ENCODE measurements around the gene LRRC28. TPM values are rescaled to one million over a fixed set of nuclear protein-coding genes. Genes with fewer than 3 reads are reported as not detected.

Gene LRRC28
- 17.5 and 21.1 TPM in 2 replicates for total RNA-seq (2012; rRNA removed)
- 10.3 and 12.7 TPM in 2 replicates for polyA plus RNA-seq (2012; rRNA removed)
- polyA plus RNA-seq (2012; cell fraction: cytosol; rRNA removed): 5.9 and 6.3 TPM in 2 replicates
- polyA plus RNA-seq (2012; cell fraction: nucleus; rRNA removed; ENCODE audit: low replicate concordance): 1.9 and 12.6 TPM in 2 replicates
- Bru-seq, nascent RNA: percentile 54 among the genes with signal in this experiment
- percentile 50 among the genes with signal in this experiment for BruChase-seq, experiment 1, labeled RNA remaining after a 6-hour chase
- BruChase-seq, experiment 2, labeled RNA remaining after a 2-hour chase: percentile 57 among the genes with signal in this experiment
- long read RNA-seq, full-length matches to known transcripts: 10 of 17 reads
- long read RNA-seq, partial matches to known transcripts: 3 of 17 reads
- long read RNA-seq, other reads (novel, unspliced or antisense): 4 of 17 reads

DNA sequence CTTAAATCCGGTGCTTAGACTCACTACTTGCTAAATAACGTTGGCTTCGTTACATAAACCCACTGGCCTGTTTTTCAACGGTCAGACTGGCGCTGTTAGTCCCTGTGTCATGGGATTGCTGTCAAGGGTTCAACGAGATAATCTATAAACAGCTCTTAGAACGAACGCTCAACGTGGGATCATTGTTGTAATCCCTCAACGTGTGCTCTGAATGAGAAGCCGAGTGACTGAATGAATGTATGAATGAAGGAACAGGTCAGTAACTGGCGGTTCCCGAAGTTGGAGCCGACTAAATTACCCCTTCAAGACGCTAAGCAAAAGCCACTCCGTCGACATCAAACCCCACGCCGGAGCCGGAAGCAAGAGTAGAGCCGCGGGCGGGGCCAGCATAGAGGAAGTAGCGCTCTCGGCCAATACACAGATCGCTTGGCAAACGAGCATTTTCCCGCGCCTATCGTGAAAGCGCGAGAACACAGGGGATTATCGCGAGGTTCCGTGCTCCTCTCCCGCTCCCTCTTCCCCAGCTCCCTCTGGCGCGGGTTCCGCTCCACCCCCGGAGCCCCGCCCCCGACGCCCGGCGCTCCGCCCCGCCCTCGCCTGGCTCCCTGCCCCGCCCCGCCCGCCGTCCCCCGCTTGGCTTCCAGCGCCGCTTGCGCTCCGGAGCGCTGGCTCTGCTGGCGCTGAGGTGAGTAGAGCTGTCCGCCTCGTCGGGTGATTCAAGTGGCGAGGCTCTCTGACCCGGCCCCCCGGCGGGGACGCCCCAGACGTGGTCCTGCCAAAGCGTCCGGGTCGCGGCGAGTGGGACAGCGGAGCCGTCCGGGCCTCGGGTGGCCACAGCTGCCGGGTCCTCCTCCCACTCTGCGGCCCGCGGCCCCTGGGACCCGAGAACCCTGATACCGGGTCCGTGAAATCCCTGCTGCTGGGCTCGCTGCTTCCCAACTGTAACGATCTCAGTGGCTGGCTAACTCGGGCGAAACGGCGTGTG lies at the start of gene LRRC28:
TSS of gene LRRC28 (plus strand) at position 625 of the 985 bp plus-strand sequence. CDS start 4,477 bp downstream, outside the sequence.
- TF ChIP-seq POLR2A (IDR thresholded peaks at IDR 0.05; ENCODE audit: low read depth, low read length): peak; percentile 94
- TF ChIP-seq SMC3 (IDR thresholded peaks at IDR 0.05; ENCODE audit: low read depth, low read length): no peak
- peak; percentile 31; the same call in 1 of the 2 replicates for TF ChIP-seq MXI1 (IDR thresholded peaks at IDR 0.05; ENCODE audit: borderline replicate concordance, low read depth, low read length)
- TF ChIP-seq, protein P1, sequence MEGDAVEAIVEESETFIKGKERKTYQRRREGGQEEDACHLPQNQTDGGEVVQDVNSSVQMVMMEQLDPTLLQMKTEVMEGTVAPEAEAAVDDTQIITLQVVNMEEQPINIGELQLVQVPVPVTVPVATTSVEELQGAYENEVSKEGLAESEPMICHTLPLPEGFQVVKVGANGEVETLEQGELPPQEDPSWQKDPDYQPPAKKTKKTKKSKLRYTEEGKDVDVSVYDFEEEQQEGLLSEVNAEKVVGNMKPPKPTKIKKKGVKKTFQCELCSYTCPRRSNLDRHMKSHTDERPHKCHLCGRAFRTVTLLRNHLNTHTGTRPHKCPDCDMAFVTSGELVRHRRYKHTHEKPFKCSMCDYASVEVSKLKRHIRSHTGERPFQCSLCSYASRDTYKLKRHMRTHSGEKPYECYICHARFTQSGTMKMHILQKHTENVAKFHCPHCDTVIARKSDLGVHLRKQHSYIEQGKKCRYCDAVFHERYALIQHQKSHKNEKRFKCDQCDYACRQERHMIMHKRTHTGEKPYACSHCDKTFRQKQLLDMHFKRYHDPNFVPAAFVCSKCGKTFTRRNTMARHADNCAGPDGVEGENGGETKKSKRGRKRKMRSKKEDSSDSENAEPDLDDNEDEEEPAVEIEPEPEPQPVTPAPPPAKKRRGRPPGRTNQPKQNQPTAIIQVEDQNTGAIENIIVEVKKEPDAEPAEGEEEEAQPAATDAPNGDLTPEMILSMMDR (conservative IDR thresholded peaks at IDR 0.05; ENCODE audit: low read depth, low read length): no peak
- TF ChIP-seq MAZ (IDR thresholded peaks at IDR 0.05; ENCODE audit: borderline replicate concordance, low read depth, low read length): peak; percentile 81
- peak within 1 kb of the TSS; percentile 79 for H3K27ac ChIP-seq (ENCODE audit: insufficient read depth, low read length)
- in situ Hi-C loops (cut with MboI; ENCODE audit: low sequenced_read_pairs): loop anchor here (25.0 kb wide), 2 partner anchors 861 to 1336 kb away; no protein-coding TSS in a partner anchor
- peak within 1 kb of the TSS; percentile 92 for H3K23ac ChIP-seq (ENCODE audit: low read depth, low read length)
- intact Hi-C loops (cut with micrococcal nuclease): no loop called here
- H2AK9ac ChIP-seq (replicated peaks; ENCODE audit: low read depth, low read length, poor library complexity): peak within 1 kb of the TSS; percentile 91
- peak within 1 kb of the TSS; percentile 95 for H3K56ac ChIP-seq (ENCODE audit: extremely low read depth, insufficient read depth, low read length)
- peak within 1 kb of the TSS; percentile 81 for H2BK5ac ChIP-seq (ENCODE audit: low read depth, low read length, poor library complexity, severe bottlenecking)
- H4K5ac ChIP-seq (ENCODE audit: low read depth, low read length): peak within 1 kb of the TSS; percentile 99
- POLR2A ChIA-PET (ENCODE audit: unreplicated experiment): interaction anchor here (0.6 kb wide), 1 partner anchor 51 kb away, joined by 3 read pairs; no protein-coding TSS in a partner anchor
- peak within 1 kb of the TSS; percentile 69 for H3K18ac ChIP-seq (ENCODE audit: low read depth, low read length)
- H2AFZ ChIP-seq (replicated peaks; ENCODE audit: low read length, poor library complexity): peak within 1 kb of the TSS; percentile 91
- DNase-seq (peak; percentile 99), ATAC-seq (ENCODE audit: low read depth) (peak; percentile 95)
- H3K14ac ChIP-seq (replicated peaks; ENCODE audit: low read depth, low read length): peak within 1 kb of the TSS; percentile 97
- H3K4me1 ChIP-seq (ENCODE audit: control insufficient read depth, insufficient read depth, low read length): peaks cover 5% of the 10 kb centered on the region
- peaks cover 3 to 35% of the 10 kb centered on the region in 2 experiments; a peak in 2 of 4 replicates for H3K79me1 ChIP-seq (ENCODE audit: low read depth in 1 of 2, low read length in 2 of 2)
- H4K20me1 ChIP-seq (ENCODE audit: insufficient read depth, low read length): no peaks in the 10 kb centered on the region
- H3K9me3 ChIP-seq (ENCODE audit: control insufficient read depth, insufficient read depth, low read length): no peaks in the 10 kb centered on the region
- H3K36me3 ChIP-seq (ENCODE audit: control insufficient read depth, insufficient read depth, low read length): no peaks in the 10 kb centered on the region
- H4K8ac ChIP-seq (ENCODE audit: low read depth in 2 of 2, low read length in 2 of 2): peak within 1 kb of the TSS; percentile 97 to 98
- H2AK5ac ChIP-seq (ENCODE audit: low read depth, low read length): peak within 1 kb of the TSS; percentile 87
- H3K4me3 ChIP-seq (ENCODE audit: insufficient read depth, low read depth, low read length): peak within 1 kb of the TSS; percentile 97
- 0% methylated on average over 35 of the region's 90 CpGs; no CpG with 5 or more reads in 1 of the 2 experiments for WGBS, 2 experiments (ENCODE audit: extremely low coverage in 2 of 2, insufficient read length in 1 of 2)
- H4K91ac ChIP-seq (ENCODE audit: insufficient read depth, low read depth, low read length): peak within 1 kb of the TSS; percentile 90
- H3K27me3 ChIP-seq (ENCODE audit: control insufficient read depth, insufficient read depth, low read length): no peaks in the 10 kb centered on the region
- H3K4ac ChIP-seq (ENCODE audit: low read depth, low read length): peak within 1 kb of the TSS; percentile 93
- H2BK15ac ChIP-seq (ENCODE audit: low read depth, low read length): peak within 1 kb of the TSS; percentile 60; the same call in 1 of the 3 replicates
- BruUV-seq (replicated peaks): TSS peak; percentile 71
- peak within 1 kb of the TSS; percentile 100 for H3K4me2 ChIP-seq (ENCODE audit: low read depth, low read length)
- H2BK20ac ChIP-seq (ENCODE audit: low read depth, low read length): no peak within 1 kb of the TSS
- dilution Hi-C loops (cut with HindIII; ENCODE audit: low sequenced_read_pairs, unreplicated experiment): no loop called here
- H3K9ac ChIP-seq (ENCODE audit: low read depth, low read length): peak within 1 kb of the TSS; percentile 94
- CTCF ChIA-PET: interaction anchor here (1.0 kb wide), 1 partner anchor 150 kb away, joined by 3 read pairs; no protein-coding TSS in a partner anchor
- H2BK120ac ChIP-seq (ENCODE audit: low read depth, low read length): peak within 1 kb of the TSS; percentile 23; the same call in 1 of the 2 replicates
- no peaks in the 10 kb centered on the region for H3K9me1 ChIP-seq (ENCODE audit: insufficient read depth, low read length)
